H1 (cell line): Measurements from ENCODE around the gene BIN1. TPM values are rescaled to one million over a fixed set of nuclear protein-coding genes. Genes with fewer than 3 reads are reported as not detected.

Experiments used
- CBX5 ChIP-seq: fragments of 300-800, 300-1000 bp; sonication (generic); IDR thresholded peaks from 2 replicates; pipeline ENCODE4 v1.7.1; 2016; ENCODE audit warnings: antibody characterized with exemption, low read length, low read depth
- CEBPB ChIP-seq: IDR thresholded peaks from 2 replicates; pipeline ENCODE4 v1.6.1; 2012; ENCODE audit warnings: low read depth, low read length
- CHD7 ChIP-seq: fragments of 300-600 bp; sonication (generic); IDR thresholded peaks from 2 replicates; pipeline ENCODE4 v1.7.1; 2012; ENCODE audit warnings: low read length, moderate library complexity, mild to moderate bottlenecking, inconsistent platforms; ENCODE audit not compliant: insufficient replicate concordance
- JUND ChIP-seq: IDR thresholded peaks from 2 replicates; pipeline ENCODE4 v1.6.1; 2011; ENCODE audit warnings: mild to moderate bottlenecking, improper control_type of control experiment, low read length
- RAD21 ChIP-seq, 2 experiments: IDR thresholded peaks in 1 of 2; conservative IDR thresholded peaks in 1 of 2; 2 replicates each; pipeline ENCODE4 v1.6.1; 2011; ENCODE audit warnings: low read depth in 2 of 2, low read length in 2 of 2, improper control_type of control experiment in 1 of 2, inconsistent platforms in 1 of 2, mild to moderate bottlenecking in 1 of 2, moderate library complexity in 1 of 2
- SP1 ChIP-seq: IDR thresholded peaks from 2 replicates; pipeline ENCODE4 v1.6.1; 2011; ENCODE audit warnings: low read depth, low read length
- TAF7 ChIP-seq: optimal IDR thresholded peaks from 2 replicates; pipeline ENCODE3; 2011; ENCODE audit warnings: low read depth, mild to moderate bottlenecking, inconsistent platforms, low read length, moderate library complexity, borderline replicate concordance
- TBP ChIP-seq: IDR thresholded peaks from 2 replicates; pipeline ENCODE4 v1.6.1; 2011; ENCODE audit warnings: low read depth, low read length, improper control_type of control experiment
- YY1 ChIP-seq: IDR thresholded peaks from 2 replicates; pipeline ENCODE4 v1.6.1; 2011; ENCODE audit warnings: low read depth, mild to moderate bottlenecking, low read length
- polyA plus RNA-seq, 7 experiments: library from polyadenylated mRNA; depleted of rRNA in 3 of 7; stranded (reverse) in 5 of 7; unstranded in 2 of 7; fragments of >200 nt in 5 of 7; fragments of 200-250 nt in 2 of 7; gene quantifications; 1 replicate in 5 of 7; 2 replicates in 1 of 7; 4 replicates in 1 of 7; pipeline versions ENCODE4 v1.2.1 to v1.2.3, GENCODE V29; 2011 to 2013; ENCODE audit warnings: missing spikeins in 2 of 7, mixed read lengths in 2 of 7
- total RNA-seq: library from RNA; stranded (reverse); fragmentation: NEBNext Ultra II Directional; extraction: Animal tissue kit (Norgen Biotek cat#: 25700); gene quantifications from 2 replicates; pipeline ENCODE4 v1.2.1, GENCODE V29; 2021
- TF ChIP-seq, protein P1 (sequence below), 3 experiments: IDR thresholded peaks; 1 replicate in 2 of 3; 2 replicates in 1 of 3; pipeline versions ENCODE4 v1.5.1 to v1.6.1; 2011; ENCODE audit warnings: low read length in 3 of 3, mild to moderate bottlenecking in 3 of 3, inconsistent platforms in 2 of 3, low read depth in 1 of 3, moderate library complexity in 1 of 3; ENCODE audit not compliant: insufficient read depth in 1 of 3; ENCODE audit errors: control extremely low read depth in 1 of 3

The BIN1 gene
- total and polyA plus RNA-seq, 2 of the 8 experiments (the other 6 are each of a cell fraction or from before 2014, with no cell fraction given): 23.6 to 35.6 TPM

DNA sequence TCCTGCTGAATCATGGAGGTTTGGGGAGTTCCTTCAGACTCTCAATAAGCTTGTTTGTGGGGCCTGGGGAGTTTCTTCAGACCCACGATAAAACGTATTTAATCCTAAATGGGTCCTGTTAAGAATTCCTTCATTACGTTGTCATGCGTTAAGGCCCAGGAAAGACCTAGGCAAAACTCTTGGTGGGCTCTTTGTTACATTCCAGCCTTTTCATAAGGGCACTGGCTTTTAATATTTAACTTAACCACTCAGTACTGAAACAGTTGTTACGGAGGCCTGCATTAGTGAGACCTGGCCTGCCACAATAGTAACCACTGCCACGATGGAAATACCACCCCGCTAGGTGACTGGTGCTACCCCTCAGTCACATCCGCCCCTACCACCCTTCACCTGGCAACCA is 17.5 kb upstream of the BIN1 start (continued):
- TF ChIP-seq CHD7 (no peak), JUND (no peak), TBP (no peak), CEBPB (no peak), SP1 (no peak), YY1 (no peak), TAF7 (no peak), RAD21 (IDR thresholded peaks at IDR 0.05 in 1 of 2, conservative IDR thresholded peaks at IDR 0.05 in 1 of 2; ENCODE audit: low read depth in 2 of 2, low read length in 2 of 2) (no peak), CBX5 (no peak)
- TF ChIP-seq, protein P1, sequence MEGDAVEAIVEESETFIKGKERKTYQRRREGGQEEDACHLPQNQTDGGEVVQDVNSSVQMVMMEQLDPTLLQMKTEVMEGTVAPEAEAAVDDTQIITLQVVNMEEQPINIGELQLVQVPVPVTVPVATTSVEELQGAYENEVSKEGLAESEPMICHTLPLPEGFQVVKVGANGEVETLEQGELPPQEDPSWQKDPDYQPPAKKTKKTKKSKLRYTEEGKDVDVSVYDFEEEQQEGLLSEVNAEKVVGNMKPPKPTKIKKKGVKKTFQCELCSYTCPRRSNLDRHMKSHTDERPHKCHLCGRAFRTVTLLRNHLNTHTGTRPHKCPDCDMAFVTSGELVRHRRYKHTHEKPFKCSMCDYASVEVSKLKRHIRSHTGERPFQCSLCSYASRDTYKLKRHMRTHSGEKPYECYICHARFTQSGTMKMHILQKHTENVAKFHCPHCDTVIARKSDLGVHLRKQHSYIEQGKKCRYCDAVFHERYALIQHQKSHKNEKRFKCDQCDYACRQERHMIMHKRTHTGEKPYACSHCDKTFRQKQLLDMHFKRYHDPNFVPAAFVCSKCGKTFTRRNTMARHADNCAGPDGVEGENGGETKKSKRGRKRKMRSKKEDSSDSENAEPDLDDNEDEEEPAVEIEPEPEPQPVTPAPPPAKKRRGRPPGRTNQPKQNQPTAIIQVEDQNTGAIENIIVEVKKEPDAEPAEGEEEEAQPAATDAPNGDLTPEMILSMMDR (IDR thresholded peaks at IDR 0.05; ENCODE audit: control extremely low read depth in 1 of 3, insufficient read depth in 1 of 3, low read depth in 1 of 3, low read length in 3 of 3): no peak
